Measurements from ENCODE around the gene PRIMA1.

The PRIMA1 gene

GRCh38 chr14:93788293-93788542 lies at the start of gene PRIMA1:
TSS of gene PRIMA1 (minus strand) at chr14:93788485. CDS start at chr14:93787718, 767 bp downstream.
- Histone ChIP-seq H3K9me3 (ENCODE audit: control insufficient read depth in 1 of 2, low read length in 2 of 2) (no peaks in the 10 kb centered on the region), H3K4me3 (ENCODE audit: low read depth in 1 of 2, low read length in 2 of 2) (peak within 1 kb of the TSS; percentile 60 to 89), H3K27ac (ENCODE audit: low read length) (peak within 1 kb of the TSS; percentile 67), H3K27me3 (ENCODE audit: low read depth, low read length) (peaks cover 3% of the 10 kb centered on the region), H3K4me1 (ENCODE audit: control insufficient read depth in 1 of 2, insufficient read depth in 2 of 2, low read length in 2 of 2) (peaks cover 5 to 34% of the 10 kb centered on the region in 2 donors), H3K36me3 (ENCODE audit: control insufficient read depth in 1 of 2, insufficient read depth in 2 of 2, low read length in 2 of 2) (no peaks in the 10 kb centered on the region)

- H3K27me3 ChIP-seq (ENCODE audit: low read depth, low read length): no peaks in the 10 kb centered on the region
- H3K9me3 ChIP-seq (ENCODE audit: control insufficient read depth in 1 of 2, low read length in 2 of 2): no peaks in the 10 kb centered on the region
- H3K27ac ChIP-seq (ENCODE audit: low read length): no peak overlapping the region
- no peaks in the 10 kb centered on the region for H3K36me3 ChIP-seq (ENCODE audit: control insufficient read depth in 1 of 2, insufficient read depth in 2 of 2, low read length in 2 of 2)
- H3K4me3 ChIP-seq (ENCODE audit: low read depth in 1 of 2, low read length in 2 of 2): no peak overlapping the region
- no peaks in the 10 kb centered on the region for H3K4me1 ChIP-seq (ENCODE audit: control insufficient read depth in 1 of 2, insufficient read depth in 2 of 2, low read length in 2 of 2)
Measured at GRCh38 chr14:93834699-93835371, 46.5 kb upstream of the PRIMA1 start.

- Histone ChIP-seq H3K9me3 (ENCODE audit: control insufficient read depth in 1 of 2, low read length in 2 of 2) (no peaks in the 10 kb centered on the region), H3K27ac (ENCODE audit: low read length) (no peak overlapping the region), H3K27me3 (ENCODE audit: low read depth, low read length) (no peaks in the 10 kb centered on the region), H3K4me1 (ENCODE audit: control insufficient read depth in 1 of 2, insufficient read depth in 2 of 2, low read length in 2 of 2) (no peaks in the 10 kb centered on the region), H3K36me3 (ENCODE audit: control insufficient read depth in 1 of 2, insufficient read depth in 2 of 2, low read length in 2 of 2) (no peaks in the 10 kb centered on the region), H3K4me3 (ENCODE audit: low read depth in 1 of 2, low read length in 2 of 2) (no peak overlapping the region)
Measured at GRCh38 chr14:93832665-93833064, 44.4 kb upstream of the PRIMA1 start.

- H3K4me1 ChIP-seq (ENCODE audit: control insufficient read depth in 1 of 2, insufficient read depth in 2 of 2, low read length in 2 of 2): no peaks in the 10 kb centered on the region
- H3K27ac ChIP-seq (ENCODE audit: low read length): no peak overlapping the region
- H3K36me3 ChIP-seq (ENCODE audit: control insufficient read depth in 1 of 2, insufficient read depth in 2 of 2, low read length in 2 of 2): no peaks in the 10 kb centered on the region
- H3K27me3 ChIP-seq (ENCODE audit: low read depth, low read length): no peaks in the 10 kb centered on the region
- no peak overlapping the region for H3K4me3 ChIP-seq (ENCODE audit: low read depth in 1 of 2, low read length in 2 of 2)
- no peaks in the 10 kb centered on the region for H3K9me3 ChIP-seq (ENCODE audit: control insufficient read depth in 1 of 2, low read length in 2 of 2)
Measured at GRCh38 chr14:93832081-93832480, 43.8 kb upstream of the PRIMA1 start.

DNA sequence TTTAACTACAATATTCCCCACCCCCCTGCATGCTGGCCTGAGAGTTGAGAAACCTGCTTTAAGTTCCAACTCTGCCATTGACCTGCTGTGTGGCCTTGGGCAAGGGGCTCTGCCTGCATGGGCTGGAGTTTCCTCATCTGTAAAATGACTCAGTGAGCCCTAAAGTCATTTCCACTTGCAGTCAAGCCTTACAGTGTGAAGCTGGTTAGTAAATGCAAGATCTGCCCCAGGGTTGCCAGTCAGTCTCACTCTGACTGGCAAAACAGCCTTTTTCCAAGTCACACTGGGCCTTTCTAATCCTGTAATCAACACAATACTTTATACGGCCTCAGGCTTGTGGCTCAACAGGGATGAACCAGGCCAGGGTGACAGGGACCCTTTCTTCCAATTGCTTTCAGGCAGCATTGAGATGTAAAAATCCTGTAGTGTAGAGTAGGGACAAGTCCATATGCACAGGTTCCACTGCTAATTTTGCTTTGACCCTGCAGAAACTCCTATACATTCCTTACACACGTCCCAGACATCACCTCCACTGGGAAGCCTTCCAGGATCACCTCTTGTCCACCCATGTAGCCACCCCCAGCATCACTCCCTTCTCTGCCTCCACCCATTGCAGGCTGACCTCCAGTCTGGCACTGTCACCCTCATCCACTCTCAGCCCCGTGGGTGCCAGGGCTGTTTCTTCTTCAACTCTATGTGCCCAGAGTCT lies 42.6 kb upstream of the PRIMA1 start:
- H3K27ac ChIP-seq (ENCODE audit: low read length): no peak overlapping the region
- no peaks in the 10 kb centered on the region for H3K4me1 ChIP-seq (ENCODE audit: control insufficient read depth in 1 of 2, insufficient read depth in 2 of 2, low read length in 2 of 2)
- no peak overlapping the region for H3K4me3 ChIP-seq (ENCODE audit: low read depth in 1 of 2, low read length in 2 of 2)
- no peaks in the 10 kb centered on the region for H3K27me3 ChIP-seq (ENCODE audit: low read depth, low read length)
- H3K9me3 ChIP-seq (ENCODE audit: control insufficient read depth in 1 of 2, low read length in 2 of 2): no peaks in the 10 kb centered on the region
- H3K36me3 ChIP-seq (ENCODE audit: control insufficient read depth in 1 of 2, insufficient read depth in 2 of 2, low read length in 2 of 2): no peaks in the 10 kb centered on the region

DNA sequence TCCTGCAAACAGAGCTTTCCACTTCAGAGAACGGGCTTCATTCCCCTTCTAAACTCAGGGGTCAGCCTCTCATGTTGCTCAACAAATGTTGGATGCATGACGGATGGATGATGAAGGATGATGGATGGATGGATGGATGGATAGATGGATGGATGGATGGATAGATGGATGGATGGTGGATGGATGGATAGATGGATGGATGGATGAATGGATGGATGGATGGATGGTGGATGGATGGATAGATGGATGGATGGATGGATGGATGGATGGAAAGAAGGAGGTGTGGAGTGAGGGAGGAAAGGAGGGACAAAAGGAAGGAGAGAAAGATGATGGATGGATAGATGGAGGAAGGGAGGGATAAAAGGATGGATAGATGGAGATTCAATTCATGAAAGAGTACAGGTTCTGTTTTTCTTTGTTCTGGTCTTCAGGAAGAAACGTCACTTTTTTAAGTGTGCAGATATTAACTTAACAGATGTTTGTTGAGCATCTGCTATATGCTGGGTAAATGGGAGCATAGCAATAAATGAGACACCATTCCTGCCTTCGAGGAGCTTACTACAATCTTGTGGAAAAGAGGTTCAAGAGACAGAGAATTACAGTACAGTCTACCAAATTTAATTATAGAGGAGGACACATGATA lies 41.7 kb upstream of the PRIMA1 start:
- Histone ChIP-seq H3K27ac (ENCODE audit: low read length) (no peak overlapping the region), H3K36me3 (ENCODE audit: control insufficient read depth in 1 of 2, insufficient read depth in 2 of 2, low read length in 2 of 2) (no peaks in the 10 kb centered on the region)

DNA sequence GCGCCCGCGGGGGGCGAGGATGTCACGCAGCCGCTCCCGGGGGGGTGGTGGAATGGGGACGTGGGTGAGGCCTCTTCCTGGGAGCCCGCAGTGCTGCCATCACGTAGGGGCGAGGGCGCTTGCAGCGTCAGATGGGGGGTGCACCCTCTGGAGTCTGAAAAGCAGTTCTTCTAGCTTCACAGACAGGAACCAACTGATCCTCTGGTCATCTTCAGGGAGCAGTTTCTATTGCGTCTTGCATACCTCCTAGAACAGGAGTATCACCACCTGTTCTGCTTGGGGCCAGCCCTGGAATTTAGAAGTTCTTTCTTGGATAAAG lies 36.9 kb upstream of the PRIMA1 start:
- Histone ChIP-seq H3K27me3 (ENCODE audit: low read depth, low read length) (no peaks in the 10 kb centered on the region), H3K4me3 (ENCODE audit: low read depth in 1 of 2, low read length in 2 of 2) (no peak overlapping the region), H3K4me1 (ENCODE audit: control insufficient read depth in 1 of 2, insufficient read depth in 2 of 2, low read length in 2 of 2) (no peaks in the 10 kb centered on the region), H3K27ac (ENCODE audit: low read length) (no peak overlapping the region), H3K9me3 (ENCODE audit: control insufficient read depth in 1 of 2, low read length in 2 of 2) (no peaks in the 10 kb centered on the region), H3K36me3 (ENCODE audit: control insufficient read depth in 1 of 2, insufficient read depth in 2 of 2, low read length in 2 of 2) (no peaks in the 10 kb centered on the region)

More for the DNA sequence above, 41.7 kb upstream of the PRIMA1 start:
- Histone ChIP-seq H3K9me3 (ENCODE audit: control insufficient read depth in 1 of 2, low read length in 2 of 2) (no peaks in the 10 kb centered on the region), H3K27me3 (ENCODE audit: low read depth, low read length) (no peaks in the 10 kb centered on the region), H3K4me3 (ENCODE audit: low read depth in 1 of 2, low read length in 2 of 2) (no peak overlapping the region), H3K4me1 (ENCODE audit: control insufficient read depth in 1 of 2, insufficient read depth in 2 of 2, low read length in 2 of 2) (no peaks in the 10 kb centered on the region)

GRCh38 chr14:93824518-93825234 lies 36.4 kb upstream of the PRIMA1 start:
- no peaks in the 10 kb centered on the region for H3K36me3 ChIP-seq (ENCODE audit: control insufficient read depth in 1 of 2, insufficient read depth in 2 of 2, low read length in 2 of 2)
- no peaks in the 10 kb centered on the region for H3K27me3 ChIP-seq (ENCODE audit: low read depth, low read length)
- no peaks in the 10 kb centered on the region for H3K4me1 ChIP-seq (ENCODE audit: control insufficient read depth in 1 of 2, insufficient read depth in 2 of 2, low read length in 2 of 2)
- H3K9me3 ChIP-seq (ENCODE audit: control insufficient read depth in 1 of 2, low read length in 2 of 2): no peaks in the 10 kb centered on the region
- H3K4me3 ChIP-seq (ENCODE audit: low read depth in 1 of 2, low read length in 2 of 2): no peak overlapping the region
- H3K27ac ChIP-seq (ENCODE audit: low read length): no peak overlapping the region

- no peak overlapping the region for H3K4me3 ChIP-seq (ENCODE audit: low read depth in 1 of 2, low read length in 2 of 2)
- H3K27ac ChIP-seq (ENCODE audit: low read length): no peak overlapping the region
- no peaks in the 10 kb centered on the region for H3K4me1 ChIP-seq (ENCODE audit: control insufficient read depth in 1 of 2, insufficient read depth in 2 of 2, low read length in 2 of 2)
- H3K36me3 ChIP-seq (ENCODE audit: control insufficient read depth in 1 of 2, insufficient read depth in 2 of 2, low read length in 2 of 2): no peaks in the 10 kb centered on the region
- H3K9me3 ChIP-seq (ENCODE audit: control insufficient read depth in 1 of 2, low read length in 2 of 2): no peaks in the 10 kb centered on the region
- H3K27me3 ChIP-seq (ENCODE audit: low read depth, low read length): no peaks in the 10 kb centered on the region
Measured at GRCh38 chr14:93824076-93824475, 35.8 kb upstream of the PRIMA1 start.

GRCh38 chr14:93821051-93821450 lies 32.8 kb upstream of the PRIMA1 start:
- H3K36me3 ChIP-seq (ENCODE audit: control insufficient read depth in 1 of 2, insufficient read depth in 2 of 2, low read length in 2 of 2): no peaks in the 10 kb centered on the region
- H3K4me3 ChIP-seq (ENCODE audit: low read depth in 1 of 2, low read length in 2 of 2): no peak overlapping the region
- peaks cover 0 to 3% of the 10 kb centered on the region in 2 donors for H3K9me3 ChIP-seq (ENCODE audit: control insufficient read depth in 1 of 2, low read length in 2 of 2)
- no peaks in the 10 kb centered on the region for H3K4me1 ChIP-seq (ENCODE audit: control insufficient read depth in 1 of 2, insufficient read depth in 2 of 2, low read length in 2 of 2)
- no peak overlapping the region for H3K27ac ChIP-seq (ENCODE audit: low read length)
- no peaks in the 10 kb centered on the region for H3K27me3 ChIP-seq (ENCODE audit: low read depth, low read length)

DNA sequence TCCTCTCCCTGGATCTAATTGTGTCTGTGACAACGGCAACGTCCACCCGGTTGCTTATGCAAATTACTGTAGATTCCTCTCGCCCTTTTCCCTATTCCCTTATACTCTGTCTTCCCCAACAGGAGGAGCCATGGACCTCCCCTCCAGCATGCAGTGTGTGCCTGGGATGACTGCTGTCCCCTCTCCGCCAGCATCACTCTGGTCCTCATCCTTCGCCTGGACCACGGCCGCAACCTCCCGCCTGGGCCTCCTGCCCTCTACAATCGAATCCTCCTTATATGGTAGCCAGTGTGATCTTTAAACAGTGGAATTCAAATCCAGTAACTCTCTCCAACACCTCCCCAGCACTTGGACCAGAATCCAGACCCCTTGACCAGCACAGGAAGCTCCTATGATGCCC lies 30.6 kb upstream of the PRIMA1 start:
- Histone ChIP-seq H3K9me3 (ENCODE audit: control insufficient read depth in 1 of 2, low read length in 2 of 2) (peaks cover 0 to 13% of the 10 kb centered on the region in 2 donors), H3K4me3 (ENCODE audit: low read depth in 1 of 2, low read length in 2 of 2) (no peak overlapping the region), H3K4me1 (ENCODE audit: control insufficient read depth in 1 of 2, insufficient read depth in 2 of 2, low read length in 2 of 2) (no peaks in the 10 kb centered on the region), H3K36me3 (ENCODE audit: control insufficient read depth in 1 of 2, insufficient read depth in 2 of 2, low read length in 2 of 2) (no peaks in the 10 kb centered on the region), H3K27me3 (ENCODE audit: low read depth, low read length) (no peaks in the 10 kb centered on the region), H3K27ac (ENCODE audit: low read length) (no peak overlapping the region)
